Effector memory CD8-positive, alpha-beta T cell (primary cell): ENCODE measurements around the gene AUTS2.

ENCODE experiments used
- ATAC-seq: fragments of 150-1000 bp; cut with Tn5 transposase; replicated peaks from 2 replicates; pipeline ENCODE4 v1.10.0; 2021; ENCODE audit warnings: mild to moderate bottlenecking, moderate library complexity
- DNase-seq, 3 experiments: peaks; one replicate each; pipeline ENCODE4 v3.0.0; 2021
- H3K27ac Mint-ChIP-seq, 2 donors: one replicate each; pipeline ENCODE4 v1.8.0; 2022; ENCODE audit warnings: mild to moderate bottlenecking in 2 of 2, mixed read lengths in 2 of 2, moderate library complexity in 2 of 2
- H3K27me3 Mint-ChIP-seq, 2 donors: one replicate each; pipeline ENCODE4 v1.8.0; 2022; ENCODE audit warnings: mixed read lengths in 2 of 2
- H3K36me3 Mint-ChIP-seq: one replicate; pipeline ENCODE4 v1.8.0; 2022; ENCODE audit warnings: mild to moderate bottlenecking, moderate library complexity, mixed read lengths; ENCODE audit not compliant: insufficient read depth
- H3K4me1 Mint-ChIP-seq, 2 donors: one replicate each; pipeline ENCODE4 v1.8.0; 2022; ENCODE audit warnings: low read depth in 2 of 2, mixed read lengths in 2 of 2
- H3K4me3 Mint-ChIP-seq, 2 donors: one replicate each; pipeline ENCODE4 v1.8.0; 2022; ENCODE audit warnings: mild to moderate bottlenecking in 2 of 2, mixed read lengths in 2 of 2, moderate library complexity in 2 of 2
- H3K9me3 Mint-ChIP-seq, 2 donors: one replicate each; pipeline ENCODE4 v1.8.0; 2022; ENCODE audit warnings: mixed read lengths in 2 of 2

Gene AUTS2

DNA sequence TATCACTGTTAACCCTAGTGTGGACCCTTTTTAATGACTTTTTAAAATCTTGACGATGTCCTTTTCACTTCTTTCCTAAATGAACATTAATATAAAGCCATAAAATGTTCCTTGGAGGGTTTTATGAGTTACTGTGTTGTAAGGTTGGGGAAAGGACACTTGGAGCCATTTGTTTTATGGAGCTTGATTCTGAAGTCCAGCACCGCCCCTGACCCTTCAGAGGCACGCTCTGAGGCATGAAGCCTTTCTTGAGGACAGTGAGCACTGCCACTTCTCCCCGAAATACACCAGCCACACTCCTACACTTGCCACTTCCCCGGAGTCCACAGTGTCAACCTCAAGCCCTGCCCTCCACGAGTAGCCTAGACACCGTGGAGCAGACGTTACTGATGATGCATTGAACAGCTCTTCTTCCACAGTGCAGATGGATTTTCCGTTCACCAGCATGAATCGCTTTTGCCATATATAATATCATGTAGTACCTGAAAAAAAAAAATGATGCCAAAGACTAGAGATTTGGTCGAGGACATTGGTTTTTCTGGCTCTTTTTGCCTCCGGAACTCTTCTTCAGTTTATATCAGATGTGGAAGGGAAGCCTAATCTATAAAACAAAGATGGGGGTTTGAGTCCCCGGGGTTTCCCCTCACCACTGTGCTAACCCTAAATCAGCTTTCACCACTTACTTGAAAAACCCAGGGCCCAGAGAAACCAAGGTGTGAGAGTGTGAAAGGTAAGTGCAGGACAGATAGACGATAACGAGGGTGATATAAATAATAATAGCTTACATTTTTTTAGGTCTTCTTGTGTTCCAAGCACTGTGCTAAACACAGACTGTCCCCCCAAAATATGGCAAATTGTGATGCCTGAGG, 881.1 kb downstream of the AUTS2 start:
- Mint-ChIP-seq H3K27me3 (peaks cover 22 to 25% of the 10 kb centered on the region in 2 donors), H3K4me1 (peaks cover 5 to 8% of the 10 kb centered on the region in 2 donors), H3K36me3 (peaks cover 4% of the 10 kb centered on the region), H3K9me3 (no peaks in the 10 kb centered on the region), H3K27ac (no peak overlapping the region), H3K4me3 (no peak overlapping the region)
- DNase-seq, result no peak
- peak; percentile 82 for ATAC-seq

DNA sequence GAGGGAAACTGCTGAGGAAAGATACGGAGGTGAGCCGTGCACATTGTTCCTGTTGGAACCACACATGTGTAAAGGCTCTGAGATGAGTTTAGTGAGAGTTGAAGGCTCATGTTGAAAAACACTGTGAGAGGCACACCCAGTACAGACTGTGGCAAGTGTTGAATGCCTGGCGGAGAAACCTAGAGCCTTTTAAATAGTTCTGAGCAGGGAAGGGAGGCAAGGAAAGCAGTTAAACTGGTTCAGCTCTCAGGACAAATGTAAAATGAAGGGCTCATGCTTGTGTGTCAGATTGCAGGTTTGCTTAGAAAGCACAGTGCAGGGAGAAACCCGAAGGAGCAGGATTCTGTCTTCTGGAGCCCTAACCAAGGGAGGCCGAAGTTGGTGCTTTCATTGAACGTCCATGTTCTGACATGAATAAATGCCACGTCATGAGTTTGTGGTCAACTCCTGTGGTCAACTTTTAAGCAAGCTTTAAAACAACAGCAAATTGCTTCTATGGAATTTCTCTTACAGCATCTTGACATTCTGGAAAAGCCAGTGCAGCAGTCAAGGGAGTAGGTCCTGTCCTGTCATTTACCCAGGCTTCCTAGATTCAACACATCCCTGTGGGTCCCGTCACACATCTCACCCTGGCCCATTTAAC, 882.8 kb downstream of the AUTS2 start:
- ATAC-seq, result no peak
- H3K9me3 Mint-ChIP-seq, result no peaks in the 10 kb centered on the region
- no peak overlapping the region for H3K27ac Mint-ChIP-seq
- peaks cover 4% of the 10 kb centered on the region for H3K36me3 Mint-ChIP-seq
- peaks cover 22 to 25% of the 10 kb centered on the region in 2 donors for H3K27me3 Mint-ChIP-seq
- peaks cover 5 to 6% of the 10 kb centered on the region in 2 donors for H3K4me1 Mint-ChIP-seq
- no peak overlapping the region for H3K4me3 Mint-ChIP-seq
- DNase-seq, result no peak

DNA sequence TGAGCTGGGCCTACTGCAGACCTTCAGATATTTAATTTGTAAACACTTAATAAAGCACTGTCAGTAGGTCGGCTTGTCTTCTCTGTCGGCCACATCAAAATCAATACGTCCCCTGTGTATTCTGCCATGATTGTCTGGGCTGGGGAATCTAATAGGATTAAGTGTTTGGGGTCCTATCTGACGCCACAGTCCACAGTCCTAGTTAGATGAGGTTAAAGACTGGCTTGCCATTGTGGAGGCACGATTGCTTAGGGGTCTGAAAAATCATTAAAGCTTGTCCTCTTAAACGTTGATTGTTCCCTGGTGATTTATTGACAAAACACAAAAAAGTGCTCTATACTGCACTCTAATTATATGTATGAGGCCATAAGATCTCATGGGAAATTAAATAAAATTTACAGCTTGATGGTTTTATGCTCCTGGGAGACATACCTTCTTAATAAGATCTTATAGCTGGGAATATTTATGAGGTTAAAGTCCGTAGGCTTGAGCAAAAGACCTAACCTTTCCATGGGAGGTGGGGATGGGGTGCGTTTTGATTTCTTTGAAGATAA, 883.4 kb downstream of the AUTS2 start:
- H3K36me3 Mint-ChIP-seq, result peaks cover 4% of the 10 kb centered on the region
- H3K9me3 Mint-ChIP-seq, result no peaks in the 10 kb centered on the region
- peaks cover 22 to 25% of the 10 kb centered on the region in 2 donors for H3K27me3 Mint-ChIP-seq
- peaks cover 5 to 6% of the 10 kb centered on the region in 2 donors for H3K4me1 Mint-ChIP-seq
- ATAC-seq (no peak), DNase-seq (no peak)
- H3K27ac Mint-ChIP-seq, result no peak overlapping the region
- H3K4me3 Mint-ChIP-seq, result no peak overlapping the region

DNA sequence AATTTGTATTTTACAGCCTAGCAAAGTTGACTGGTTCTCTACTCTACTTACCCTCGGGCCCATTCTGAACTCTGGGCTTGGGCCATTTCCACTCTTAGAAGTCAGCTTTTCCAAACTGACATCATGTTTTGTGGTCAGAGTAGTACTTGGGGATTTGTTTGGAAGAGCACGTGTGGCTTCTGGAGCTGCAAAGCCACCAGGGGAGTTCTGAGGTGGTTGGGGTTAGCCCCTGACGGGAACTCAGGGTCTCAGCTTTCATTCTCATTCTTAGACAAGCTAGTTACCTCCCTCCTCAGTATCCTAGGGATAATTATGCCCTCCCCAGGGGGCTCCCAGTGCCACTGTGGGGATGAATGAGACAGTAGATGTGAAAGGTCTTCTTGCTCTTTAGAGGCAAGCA, 886.0 kb downstream of the AUTS2 start:
- H3K27ac Mint-ChIP-seq, result no peak overlapping the region
- peaks cover 4 to 6% of the 10 kb centered on the region in 2 donors for H3K4me1 Mint-ChIP-seq
- peaks cover 4% of the 10 kb centered on the region for H3K36me3 Mint-ChIP-seq
- no peaks in the 10 kb centered on the region for H3K9me3 Mint-ChIP-seq
- ATAC-seq (no peak), DNase-seq (no peak)
- H3K4me3 Mint-ChIP-seq, result no peak overlapping the region
- peaks cover 19 to 26% of the 10 kb centered on the region in 2 donors for H3K27me3 Mint-ChIP-seq

DNA sequence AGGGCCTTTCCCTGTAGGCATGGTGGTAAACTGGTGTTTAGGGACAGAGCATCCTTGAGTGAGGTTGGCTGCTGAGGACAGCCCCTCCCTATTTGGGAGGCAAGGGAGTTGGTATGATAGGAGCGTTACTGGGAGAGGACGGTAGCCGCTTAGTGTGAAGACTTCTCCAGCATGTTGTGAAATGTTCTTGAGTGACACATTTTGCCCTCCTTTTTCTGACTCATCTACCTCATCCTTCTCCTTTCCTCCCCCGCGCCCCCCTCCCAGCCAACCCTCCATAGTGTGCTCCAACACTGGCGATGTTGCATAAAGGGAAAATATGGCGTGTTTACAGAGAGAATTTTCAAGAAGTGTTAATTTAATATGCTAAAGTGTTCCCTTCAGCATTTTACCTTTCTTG, 888.7 kb downstream of the AUTS2 start:
- ATAC-seq, result no peak
- DNase-seq, result no peak
- Mint-ChIP-seq H3K27me3 (peaks cover 0 to 11% of the 10 kb centered on the region in 2 donors), H3K4me3 (no peak overlapping the region), H3K36me3 (no peaks in the 10 kb centered on the region), H3K27ac (no peak overlapping the region), H3K9me3 (no peaks in the 10 kb centered on the region), H3K4me1 (no peaks in the 10 kb centered on the region)

DNA sequence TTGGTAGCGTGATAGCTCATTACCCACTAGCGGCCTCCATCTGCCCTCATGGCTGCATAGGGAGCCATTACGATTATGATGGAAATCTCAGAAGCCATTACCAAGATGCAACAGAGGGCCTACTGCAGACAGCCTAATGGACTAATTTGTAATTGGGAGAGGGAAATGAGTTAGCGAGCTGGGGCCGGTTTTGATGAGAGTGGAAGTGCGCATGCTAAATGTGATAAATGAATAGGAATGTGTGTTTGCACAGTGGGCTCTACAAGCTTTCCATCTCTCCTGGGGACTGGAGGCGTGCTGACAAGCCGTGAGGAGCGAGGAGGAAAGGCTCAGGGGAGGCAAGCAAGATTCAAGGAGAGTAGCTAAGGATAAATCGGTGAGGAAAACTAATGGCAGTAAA, 889.2 kb downstream of the AUTS2 start:
- no peak for DNase-seq
- Mint-ChIP-seq H3K36me3 (no peaks in the 10 kb centered on the region), H3K4me1 (no peaks in the 10 kb centered on the region), H3K27me3 (peaks cover 0 to 7% of the 10 kb centered on the region in 2 donors), H3K9me3 (no peaks in the 10 kb centered on the region), H3K27ac (no peak overlapping the region), H3K4me3 (no peak overlapping the region)
- no peak for ATAC-seq

DNA sequence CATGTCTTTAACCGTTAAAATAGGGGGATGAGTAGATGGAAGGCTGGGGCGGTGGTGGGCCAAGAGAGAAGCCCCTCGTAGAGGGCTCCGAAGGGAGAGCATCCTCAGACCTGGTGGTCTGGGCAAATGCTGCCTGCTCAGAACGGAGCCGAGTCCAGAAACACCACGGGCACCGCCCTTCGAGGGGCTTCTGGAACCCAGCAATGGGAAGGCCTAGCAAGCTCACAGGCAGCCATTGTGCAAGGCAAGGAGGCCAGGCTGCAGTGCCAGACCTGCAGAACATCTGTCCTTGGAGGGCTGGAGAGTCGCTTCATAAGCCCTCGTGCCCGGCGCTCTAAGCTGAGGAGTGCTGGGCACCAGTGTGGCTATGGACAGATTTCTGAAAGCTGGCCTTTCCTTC, 889.6 kb downstream of the AUTS2 start:
- no peak for ATAC-seq
- no peak overlapping the region for H3K27ac Mint-ChIP-seq
- no peaks in the 10 kb centered on the region for H3K4me1 Mint-ChIP-seq
- DNase-seq, result no peak
- no peak overlapping the region for H3K4me3 Mint-ChIP-seq
- peaks cover 0 to 5% of the 10 kb centered on the region in 2 donors for H3K27me3 Mint-ChIP-seq
- H3K9me3 Mint-ChIP-seq, result no peaks in the 10 kb centered on the region
- H3K36me3 Mint-ChIP-seq, result no peaks in the 10 kb centered on the region

DNA sequence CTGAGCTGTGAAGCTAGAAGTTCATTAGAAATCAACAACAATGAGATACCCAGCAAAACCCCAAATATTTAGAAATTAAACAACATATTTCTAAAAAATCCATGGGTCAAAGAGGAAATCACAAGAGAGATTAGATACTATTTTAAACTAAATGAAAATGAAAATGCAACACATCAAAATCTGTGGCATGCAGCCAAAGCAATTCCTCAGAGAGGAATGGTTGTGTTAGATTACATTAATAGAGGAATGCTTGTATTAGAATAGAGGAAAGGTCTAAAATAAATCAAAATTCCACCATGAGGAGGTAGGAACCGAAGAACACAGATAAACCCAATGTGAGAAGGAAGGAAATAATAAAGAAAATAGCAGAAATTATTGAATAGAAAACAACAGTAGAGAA, 891.5 kb downstream of the AUTS2 start:
- ATAC-seq, result no peak
- Mint-ChIP-seq H3K27me3 (peaks cover 0 to 5% of the 10 kb centered on the region in 2 donors), H3K36me3 (no peaks in the 10 kb centered on the region), H3K27ac (no peak overlapping the region), H3K9me3 (no peaks in the 10 kb centered on the region), H3K4me3 (no peak overlapping the region), H3K4me1 (no peaks in the 10 kb centered on the region)
- no peak for DNase-seq

DNA sequence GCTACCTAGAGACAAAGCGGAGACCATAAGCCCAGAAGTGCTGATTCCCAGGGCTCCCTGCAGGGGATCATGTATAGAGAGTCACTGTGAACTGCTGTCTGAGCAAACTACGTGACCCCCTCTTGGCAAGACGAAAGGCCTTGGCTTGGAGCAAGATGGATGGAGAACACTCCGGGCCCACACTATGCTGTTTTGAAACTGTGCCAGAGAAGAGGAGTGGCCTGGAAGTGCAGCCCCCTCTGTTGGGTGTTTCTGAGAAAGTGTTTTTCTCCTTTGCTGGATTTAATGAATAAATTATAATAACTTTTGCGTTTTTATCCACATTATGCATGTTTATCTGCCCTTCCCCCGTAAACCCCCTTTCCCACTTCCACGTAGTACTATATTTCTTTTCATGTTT, 894.4 kb downstream of the AUTS2 start:
- Mint-ChIP-seq H3K27ac (no peak overlapping the region), H3K27me3 (peaks cover 0 to 1% of the 10 kb centered on the region in 2 donors), H3K9me3 (no peaks in the 10 kb centered on the region), H3K4me3 (no peak overlapping the region), H3K36me3 (no peaks in the 10 kb centered on the region), H3K4me1 (no peaks in the 10 kb centered on the region)
- DNase-seq (no peak), ATAC-seq (no peak)

DNA sequence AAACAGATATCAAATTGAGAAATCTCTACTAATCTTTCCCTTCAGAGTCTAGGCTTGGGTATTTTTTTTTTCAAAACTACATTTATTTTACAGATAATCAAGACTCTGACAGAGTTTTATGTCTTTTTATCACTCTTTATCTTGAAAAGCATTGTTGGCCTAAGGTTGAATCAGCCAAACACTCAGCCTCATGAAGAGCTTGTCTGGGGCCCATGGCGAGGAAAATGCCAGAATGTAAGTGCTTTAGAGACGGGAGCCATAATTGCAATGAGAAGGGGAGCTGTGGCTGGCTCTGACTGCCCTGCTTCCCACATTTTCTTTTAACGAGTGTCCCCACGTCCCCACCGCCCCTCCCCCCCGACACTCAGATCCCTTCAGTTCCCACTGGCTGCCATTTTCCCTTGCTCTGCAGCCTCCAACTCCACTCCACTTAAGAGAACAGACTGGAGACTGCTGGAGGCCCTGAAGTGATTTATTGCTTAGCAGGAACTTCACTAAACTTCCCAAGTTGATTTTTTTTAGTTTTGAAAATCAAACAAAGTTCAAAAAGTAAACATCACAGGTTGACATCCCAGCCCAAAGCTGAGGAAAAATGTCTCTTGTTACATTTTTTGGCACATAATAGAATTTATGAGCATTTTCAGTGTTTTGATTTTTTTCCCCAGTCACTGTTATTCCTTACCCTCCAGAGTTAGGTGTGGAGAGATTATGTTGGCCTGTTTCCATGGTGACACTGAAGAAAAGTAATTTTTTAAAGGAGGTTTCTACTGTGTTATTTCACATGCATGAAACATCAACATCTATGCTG, 896.2 kb downstream of the AUTS2 start:
- ATAC-seq, result no peak
- Mint-ChIP-seq H3K27me3 (no peaks in the 10 kb centered on the region), H3K36me3 (no peaks in the 10 kb centered on the region), H3K27ac (no peak overlapping the region), H3K4me1 (no peaks in the 10 kb centered on the region), H3K4me3 (no peak overlapping the region), H3K9me3 (no peaks in the 10 kb centered on the region)
- DNase-seq, result no peak

DNA sequence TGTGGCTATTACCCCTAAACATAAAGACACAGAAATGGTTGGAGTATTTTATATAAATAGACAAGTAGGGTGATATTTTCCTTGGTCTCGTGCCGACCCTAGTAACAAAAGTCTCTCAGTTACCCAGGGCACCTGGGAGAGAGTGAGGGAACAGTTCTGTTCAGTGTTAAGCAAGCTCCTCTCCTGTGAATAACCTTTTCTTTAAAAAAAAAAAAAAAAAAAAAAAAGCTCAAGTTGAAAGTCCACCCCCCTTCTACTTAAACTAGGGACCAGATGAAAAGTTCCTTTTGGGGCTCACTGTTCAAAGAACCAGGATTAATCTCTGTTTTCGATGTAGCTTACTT, 896.7 kb downstream of the AUTS2 start:
- no peak for ATAC-seq
- Mint-ChIP-seq H3K27ac (no peak overlapping the region), H3K27me3 (no peaks in the 10 kb centered on the region), H3K4me3 (no peak overlapping the region), H3K36me3 (no peaks in the 10 kb centered on the region), H3K9me3 (no peaks in the 10 kb centered on the region), H3K4me1 (no peaks in the 10 kb centered on the region)
- DNase-seq, result no peak

DNA sequence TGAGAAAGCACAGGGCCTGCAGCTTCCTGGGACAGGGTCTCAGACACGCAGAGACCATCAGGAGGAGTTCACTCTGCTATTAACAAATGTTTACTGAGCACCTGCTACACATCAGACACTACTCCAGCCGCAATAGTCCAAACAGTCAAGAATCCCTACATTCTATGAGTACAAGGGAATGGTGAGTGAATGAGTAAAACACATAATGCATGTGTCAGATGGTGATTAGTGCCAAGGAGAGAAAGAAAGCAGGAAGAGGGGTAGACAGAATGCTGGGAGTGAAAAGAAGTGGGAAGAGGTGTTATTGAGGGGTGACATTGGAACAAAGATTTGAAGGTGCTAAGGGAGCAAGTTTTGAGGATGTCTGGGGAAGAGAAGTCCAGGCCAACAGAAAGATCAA, 899.5 kb downstream of the AUTS2 start:
- Mint-ChIP-seq H3K27me3 (no peaks in the 10 kb centered on the region), H3K27ac (no peak overlapping the region), H3K36me3 (no peaks in the 10 kb centered on the region), H3K9me3 (no peaks in the 10 kb centered on the region), H3K4me3 (no peak overlapping the region), H3K4me1 (no peaks in the 10 kb centered on the region)
- no peak for DNase-seq
- ATAC-seq, result no peak

DNA sequence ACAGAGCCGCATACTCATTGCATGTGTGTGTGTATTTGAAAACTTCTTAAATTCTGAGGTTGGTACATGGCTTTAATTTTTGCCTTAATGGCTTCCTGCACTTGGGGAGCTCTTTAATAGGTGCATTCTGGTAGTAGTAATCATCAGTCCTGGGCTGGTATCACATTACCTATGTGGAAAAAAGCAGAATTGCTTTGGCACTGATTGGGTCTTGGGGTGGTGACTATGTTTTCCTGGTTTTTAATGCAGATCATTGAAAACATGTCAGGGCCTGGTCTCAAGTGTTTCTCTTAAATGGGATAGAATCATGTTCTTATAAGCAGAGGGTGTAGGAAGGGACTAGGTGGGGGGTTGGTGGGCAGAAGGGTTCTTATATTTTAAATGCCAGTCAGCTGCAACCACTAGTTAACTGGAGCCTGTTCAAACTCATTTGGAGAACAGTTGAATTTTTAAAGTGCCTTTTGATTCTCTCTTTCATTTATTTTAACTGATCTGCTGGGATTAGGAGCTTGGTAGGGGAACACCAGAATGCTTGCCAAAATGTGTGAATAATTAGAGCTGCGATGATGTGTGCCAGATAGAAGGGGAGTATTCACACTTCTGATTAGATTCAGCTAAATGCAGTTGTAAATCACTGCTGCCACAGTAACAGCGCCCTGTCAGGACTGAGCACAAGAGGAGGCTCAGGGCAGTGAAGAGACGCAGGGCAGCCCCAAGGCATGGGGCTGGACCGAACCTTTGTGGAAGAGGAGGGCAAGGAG, 900.1 kb downstream of the AUTS2 start:
- Mint-ChIP-seq H3K4me3 (no peak overlapping the region), H3K9me3 (no peaks in the 10 kb centered on the region), H3K27ac (no peak overlapping the region), H3K36me3 (no peaks in the 10 kb centered on the region), H3K27me3 (no peaks in the 10 kb centered on the region), H3K4me1 (no peaks in the 10 kb centered on the region)
- DNase-seq (no peak), ATAC-seq (no peak)
